SH-SY5Y (cell line): ENCODE measurements around the gene SAMD13.

Experiments used
- GATA2 ChIP-seq: IDR thresholded peaks from 2 replicates; pipeline ENCODE4 v1.6.1; 2011; ENCODE audit warnings: mild to moderate bottlenecking, low read depth, low read length
- GATA3 ChIP-seq: IDR thresholded peaks from 2 replicates; pipeline ENCODE4 v1.6.1; 2011; ENCODE audit warnings: low read depth, mild to moderate bottlenecking, low read length, moderate library complexity

DNA sequence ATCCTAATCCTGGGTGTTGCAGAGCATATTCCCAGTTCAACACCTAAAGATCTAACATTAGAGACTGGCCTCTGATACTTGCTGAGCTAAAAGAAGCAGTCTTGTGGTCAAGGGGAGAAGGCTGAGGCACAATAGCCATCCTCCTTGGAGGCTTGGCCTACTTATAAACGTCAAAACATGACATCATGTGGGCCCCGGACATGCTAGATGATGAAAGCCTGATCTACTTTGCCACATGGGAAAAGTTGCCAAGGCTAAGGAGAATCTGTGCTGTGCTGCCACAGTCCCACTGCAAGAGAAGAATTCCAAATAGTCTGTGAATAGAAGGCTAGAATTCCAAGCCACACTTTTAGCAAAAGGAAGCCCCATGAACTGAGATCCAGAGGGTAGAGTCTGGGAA lies 43.9 kb upstream of the SAMD13 start:
- no peak for TF ChIP-seq GATA3
- no peak for TF ChIP-seq GATA2
